Activated CD4-positive, alpha-beta T cell treated with anti-CD3 and anti-CD28 coated beads for 4 hours (primary cell): ENCODE results near the gene UBE2I.
"Not testable (repeated sequence)": the region's sequence is repeated elsewhere in the genome, so short reads cannot be mapped to it uniquely, and the experiment has no call there.

Source experiments
- DNase-seq, 2 donors: peaks; one replicate each; pipeline ENCODE4 v3.0.0-alpha.2; 2020

UBE2I gene

DNA sequence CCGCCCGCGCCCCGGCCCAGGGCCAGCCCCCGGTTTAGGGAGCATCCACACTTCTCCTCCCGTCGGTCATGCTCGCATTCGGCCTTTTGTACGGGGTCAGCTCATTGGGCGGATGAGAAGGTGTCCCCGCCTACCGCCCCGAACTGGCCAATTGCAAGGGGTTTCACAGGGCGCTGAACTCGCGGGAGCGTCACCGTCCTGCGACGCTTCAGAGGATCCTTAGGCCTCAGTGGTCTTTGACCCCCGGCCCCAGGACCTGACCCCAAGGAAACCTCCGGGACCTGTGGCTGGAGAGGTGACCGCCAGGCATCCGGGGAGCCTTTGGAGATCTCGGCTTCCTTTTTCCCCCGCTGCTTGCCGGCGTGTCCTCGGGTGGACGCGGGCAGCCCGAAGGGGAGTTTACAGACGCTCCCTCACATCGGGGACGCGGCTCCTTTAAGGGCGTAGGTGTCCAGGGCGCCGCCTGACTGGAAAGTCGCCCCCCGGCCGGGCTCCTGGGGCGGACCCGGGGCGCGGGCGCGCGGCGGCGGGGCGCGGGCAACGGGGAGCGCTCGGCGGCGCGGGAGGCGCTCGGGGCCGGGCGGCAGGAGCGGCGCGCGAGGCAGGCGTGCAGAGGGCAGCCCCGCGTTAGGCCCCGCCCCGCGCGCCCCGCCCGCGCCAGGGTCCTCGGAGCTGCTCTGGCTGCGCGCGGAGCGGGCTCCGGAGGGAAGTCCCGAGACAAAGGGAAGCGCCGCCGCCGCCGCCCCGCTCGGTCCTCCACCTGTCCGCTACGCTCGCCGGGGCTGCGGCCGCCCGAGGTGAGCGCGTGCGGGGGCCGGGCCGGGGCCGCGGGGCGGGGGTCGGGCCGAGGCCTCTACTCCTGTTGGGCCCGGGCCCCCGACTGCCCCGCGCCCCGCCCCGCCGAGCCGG, at the start of gene UBE2I:
Gene UBE2I (plus strand): TSS at position 660 of the 909 bp plus-strand sequence. CDS start 4,395 bp downstream, outside the sequence.
- DNase-seq, result peak; percentile 97

GRCh38 chr16:1259760-1260068, 49.7 kb upstream of the UBE2I start:
- DNase-seq, result no peak

GRCh38 chr16:1260101-1260680, 49.2 kb upstream of the UBE2I start:
- DNase-seq, result no peak

DNA sequence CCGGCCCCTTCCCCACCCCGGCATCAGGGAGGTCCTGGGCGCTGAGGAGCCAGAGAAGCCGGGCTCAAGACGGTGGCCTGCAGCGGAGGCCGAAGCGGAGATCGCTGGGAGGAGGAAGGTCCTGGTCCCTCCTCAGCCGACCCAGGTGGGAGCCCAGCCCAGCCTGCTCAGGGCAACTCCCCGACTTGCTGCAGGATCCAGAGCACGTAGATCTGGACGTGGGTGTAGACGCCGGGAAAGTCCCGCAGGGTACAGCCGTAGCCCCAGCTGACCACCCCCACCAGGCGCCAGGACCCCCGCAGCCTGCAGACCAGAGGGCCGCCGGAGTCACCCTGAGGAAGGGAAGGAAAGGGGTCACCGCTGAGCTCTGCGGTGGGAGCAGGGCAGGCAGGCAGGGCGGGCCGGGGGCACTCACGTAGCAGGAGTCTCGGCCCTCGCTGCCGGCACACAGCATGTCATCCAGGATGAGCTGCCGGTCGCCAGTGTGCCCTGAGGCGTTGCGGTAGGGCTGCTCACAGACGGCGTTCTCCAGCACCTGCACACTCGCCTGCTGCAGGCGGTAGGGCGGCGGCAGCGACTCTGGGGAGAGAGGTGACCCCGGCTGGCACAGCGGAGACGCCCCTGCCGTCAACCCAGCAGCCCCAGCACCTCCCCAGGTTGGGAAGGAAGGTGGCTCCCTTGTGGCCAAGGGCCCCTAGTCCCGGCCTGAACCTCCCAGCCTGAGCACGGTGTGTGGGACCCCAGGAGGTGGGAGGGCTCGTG, 48.1 kb upstream of the UBE2I start:
- DNase-seq, result no peak

DNA sequence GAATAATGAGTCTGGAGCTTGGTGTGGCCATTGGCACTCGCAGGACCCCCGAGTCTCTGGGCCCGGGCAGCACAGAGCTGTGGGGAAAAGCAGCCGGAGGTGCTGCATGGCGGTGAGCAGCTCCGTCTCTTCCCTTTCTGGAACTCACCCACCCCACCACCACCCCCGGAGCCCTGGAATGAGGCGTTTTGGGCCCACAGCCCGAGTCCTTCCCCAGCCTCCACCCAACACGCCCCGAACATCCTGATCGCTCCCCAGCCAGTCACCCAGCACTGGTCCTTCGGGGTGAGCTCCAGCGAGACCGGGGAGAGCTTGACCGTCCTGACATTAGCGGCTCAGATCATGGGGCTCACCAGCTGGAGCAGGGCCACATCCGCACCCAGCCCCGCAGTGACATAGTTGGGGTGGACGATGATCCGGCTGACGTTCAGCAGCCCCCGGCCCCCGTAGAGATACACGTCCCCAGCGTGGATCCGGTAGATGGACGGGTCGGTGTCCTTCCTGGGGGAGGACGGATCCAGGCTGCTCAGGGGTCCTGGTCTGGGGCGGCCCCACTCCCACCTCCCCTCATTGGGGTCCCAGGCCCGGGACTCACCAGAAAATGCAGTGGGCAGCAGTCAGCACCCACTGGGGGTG, 47.1 kb upstream of the UBE2I start:
- no peak for DNase-seq

GRCh38 chr16:1262846-1263221, 46.6 kb upstream of the UBE2I start:
- no peak for DNase-seq

GRCh38 chr16:1263591-1264344, 45.7 kb upstream of the UBE2I start:
- DNase-seq, result no peak

DNA sequence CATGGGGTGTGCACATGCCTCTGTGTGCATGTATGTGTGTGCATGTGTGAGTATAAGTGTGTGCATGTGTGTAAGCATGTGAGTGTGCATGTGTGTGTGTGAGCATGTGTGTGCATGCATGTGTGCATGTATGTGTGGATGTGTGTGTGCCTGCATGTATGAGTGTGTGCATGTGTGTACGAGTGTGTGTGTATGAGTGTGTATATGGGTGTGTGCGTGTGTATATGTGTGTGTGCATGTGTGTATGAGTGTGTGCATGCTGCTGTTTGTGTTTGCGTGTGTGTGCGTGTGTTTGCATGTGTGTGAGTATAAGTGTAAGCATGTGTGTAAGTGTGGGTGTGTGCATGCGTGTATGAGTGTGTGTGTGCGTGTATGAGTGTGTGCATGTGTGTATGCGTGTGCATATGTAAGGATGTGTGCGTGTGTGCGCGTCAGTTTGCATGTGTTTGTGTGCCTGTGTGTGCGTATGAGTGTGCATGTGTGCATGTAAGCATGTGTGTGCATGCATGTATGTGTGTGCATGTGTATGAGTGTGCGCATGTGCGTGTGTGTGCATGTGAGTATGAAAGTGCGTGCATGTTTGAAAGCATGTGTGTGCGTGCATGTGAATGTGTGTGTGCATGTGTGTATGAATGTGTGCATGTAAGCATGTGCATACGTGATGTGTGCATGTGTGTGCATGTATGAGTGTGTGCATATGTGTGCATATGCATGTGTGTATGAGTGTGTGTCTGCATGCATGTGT, 44.9 kb upstream of the UBE2I start:
- DNase-seq, result no peak

DNA sequence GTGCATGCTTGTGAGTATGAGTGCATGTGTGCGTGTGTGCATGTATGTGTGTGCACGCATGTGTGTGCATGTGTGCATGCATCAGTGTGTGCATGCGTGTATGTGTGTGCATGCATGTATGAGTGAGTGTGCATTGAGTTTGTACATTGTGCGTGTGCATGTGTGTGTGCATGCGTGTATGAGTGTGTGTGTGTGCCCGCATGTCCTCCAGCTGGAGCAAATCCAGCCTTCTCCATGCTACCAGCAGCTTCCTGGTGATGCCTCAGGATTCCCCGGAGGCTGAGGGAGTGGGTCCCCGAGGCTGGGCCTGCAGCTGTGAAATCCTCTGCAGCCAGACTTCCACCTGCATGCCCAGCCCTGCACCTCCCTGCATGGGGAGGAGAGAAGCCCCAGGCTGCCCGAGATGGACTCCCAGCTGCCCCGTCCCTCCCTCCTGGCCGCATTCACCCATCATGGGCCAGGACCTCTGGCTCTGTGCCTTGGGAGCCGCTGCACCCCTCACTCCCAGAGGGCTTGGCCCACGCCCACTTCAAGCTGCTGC, 44.3 kb upstream of the UBE2I start:
- DNase-seq, result no peak

DNA sequence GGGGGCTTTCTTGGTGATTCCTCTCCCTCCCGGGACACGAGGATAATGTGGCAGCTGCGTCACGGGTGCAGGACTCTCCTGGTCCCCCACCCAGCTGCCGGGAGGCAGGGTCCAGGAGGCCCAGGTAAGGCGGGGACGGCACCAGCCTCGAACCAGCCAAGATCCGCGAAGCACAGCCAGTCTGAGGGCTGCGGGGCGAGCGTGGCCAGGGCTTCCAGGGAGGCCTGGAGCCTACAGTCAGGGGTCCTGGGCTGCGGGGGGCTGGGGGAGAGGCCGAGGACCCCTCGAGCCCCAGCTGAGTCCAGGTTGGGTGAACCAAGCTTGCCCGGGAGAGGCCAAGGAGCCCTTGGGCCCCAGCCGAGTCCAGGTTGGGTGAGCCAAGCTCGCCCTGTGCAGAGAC, 43.6 kb upstream of the UBE2I start:
- DNase-seq, result no peak

DNA sequence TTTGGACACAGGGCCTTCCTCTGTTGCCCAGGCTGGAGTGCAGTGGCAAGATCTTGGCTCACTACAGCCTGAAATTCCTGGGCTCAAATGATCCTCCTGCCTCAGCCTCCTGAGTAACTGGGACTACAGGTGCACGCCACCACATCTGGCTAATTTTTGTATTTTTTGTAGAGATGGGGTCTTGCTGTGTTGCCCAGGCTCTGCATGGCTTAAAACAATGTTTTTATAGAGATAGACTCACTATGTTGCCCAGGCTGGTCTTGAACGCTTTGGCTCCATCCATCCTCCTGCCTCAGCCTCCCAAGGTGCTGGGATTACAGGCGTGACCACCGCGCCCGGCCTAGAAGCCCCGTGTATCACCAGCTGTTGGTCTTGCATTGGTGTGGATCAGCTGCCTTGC, 40.0 kb upstream of the UBE2I start:
- DNase-seq, result not testable (repeated sequence)

- DNase-seq, result no peak
Observed at GRCh38 chr16:1271380-1271723, 38.1 kb upstream of the UBE2I start.

- not testable (repeated sequence) for DNase-seq
Observed at GRCh38 chr16:1271724-1272413, 37.6 kb upstream of the UBE2I start.

DNA sequence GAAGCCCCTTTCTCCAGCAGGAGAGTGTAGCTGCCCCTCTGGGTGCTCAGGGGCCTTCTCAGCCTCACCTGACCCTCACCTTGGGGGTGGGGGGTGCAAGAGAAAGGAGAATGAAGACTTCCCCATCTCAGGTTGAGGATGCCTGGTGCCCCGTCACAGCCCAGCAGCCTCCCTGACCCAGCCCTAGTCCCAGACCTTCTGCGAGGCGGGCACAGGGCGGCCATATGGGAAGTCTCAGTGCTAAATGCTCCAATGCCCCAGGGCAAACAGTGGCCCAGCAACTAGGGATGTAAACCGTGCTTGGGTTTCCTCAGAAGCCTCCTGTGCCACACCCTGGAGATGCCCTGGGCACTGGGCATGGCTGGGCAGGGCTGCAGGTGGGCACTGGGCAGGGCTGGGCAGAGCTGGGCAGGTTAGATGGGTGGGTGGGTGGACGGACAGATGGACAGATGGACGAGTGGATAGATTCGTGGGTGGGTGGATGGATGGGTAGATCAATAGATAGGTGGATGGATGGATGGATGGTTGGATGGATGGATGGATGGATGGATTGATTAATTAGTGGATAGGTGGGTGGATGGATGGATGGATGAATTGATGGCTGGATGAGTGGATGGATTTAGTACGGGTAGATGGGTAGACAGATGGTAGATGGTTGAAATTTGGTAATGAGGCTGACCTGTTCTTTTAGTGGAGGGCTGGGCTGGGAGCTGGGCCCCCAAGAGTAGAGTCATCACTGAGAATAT, 36.8 kb upstream of the UBE2I start:
- no peak for DNase-seq

GRCh38 chr16:1273816-1274215, 35.6 kb upstream of the UBE2I start:
- DNase-seq, result no peak

- no peak for DNase-seq
Observed at GRCh38 chr16:1274767-1275166, 34.7 kb upstream of the UBE2I start.

DNA sequence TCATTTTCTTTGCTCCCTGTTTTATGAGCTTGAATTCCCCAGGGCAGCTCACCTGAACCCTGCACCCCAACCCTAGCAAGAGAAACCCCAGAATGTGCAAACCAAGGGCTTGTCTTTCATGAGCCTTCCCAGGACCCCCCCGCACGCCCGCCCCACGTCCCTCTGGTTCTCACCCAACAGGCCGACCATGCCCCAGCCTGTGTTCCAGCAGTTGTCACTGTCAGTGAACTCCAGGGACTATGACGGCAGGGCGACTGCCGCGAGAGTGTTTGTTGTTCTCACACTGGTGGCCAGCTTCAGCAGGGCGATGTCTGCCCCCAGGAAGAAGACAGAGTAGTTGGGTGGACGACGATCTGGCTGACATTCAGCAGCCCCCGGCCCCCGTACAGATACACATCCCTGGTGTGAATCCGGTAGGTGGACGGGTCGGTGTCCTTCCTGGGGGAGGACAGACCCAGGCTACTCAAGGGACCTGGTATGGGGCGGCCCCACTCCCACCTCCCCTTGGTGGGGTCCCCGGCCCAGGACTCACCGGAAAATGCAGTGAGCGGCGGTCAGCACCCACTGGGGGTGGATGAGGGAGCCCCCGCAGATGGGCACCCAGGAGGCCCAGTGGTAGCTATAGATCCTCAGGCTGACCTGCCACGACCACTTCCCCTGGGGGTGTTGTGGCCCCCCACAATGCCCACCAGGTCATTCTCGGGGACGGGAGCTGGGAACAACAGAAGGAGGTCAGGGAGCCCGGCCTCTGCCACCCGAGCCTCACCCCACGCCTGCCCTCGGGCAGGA, 33.5 kb upstream of the UBE2I start:
- DNase-seq, result no peak

GRCh38 chr16:1276580-1276878, 32.9 kb upstream of the UBE2I start:
- no peak for DNase-seq

DNA sequence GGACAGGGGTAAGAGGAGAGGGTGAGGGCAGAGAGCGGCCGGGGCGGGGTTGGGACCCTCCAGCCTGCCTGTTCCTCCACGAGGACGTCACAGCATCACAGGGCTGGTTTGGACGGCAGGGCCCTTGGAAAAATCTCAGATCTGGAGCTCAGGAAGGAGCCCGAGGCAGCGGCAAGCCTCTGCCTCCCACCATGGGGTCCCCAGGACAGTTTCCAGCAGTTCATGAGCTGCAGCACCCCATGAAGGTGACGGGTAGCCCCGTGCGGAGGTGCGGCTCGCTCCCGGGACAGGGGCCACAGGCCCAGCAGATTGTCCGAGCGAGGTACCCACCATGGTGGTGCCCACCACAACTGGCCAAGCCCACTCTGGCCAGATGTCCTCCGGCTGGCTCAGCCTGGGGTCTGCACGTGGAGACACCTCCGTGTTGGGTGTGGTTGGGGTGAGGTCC, 32.3 kb upstream of the UBE2I start:
- DNase-seq, result no peak
